C4-2B (cell line): ENCODE data around the gene C9orf43.

ENCODE experiments used
- ZFX ChIP-seq: fragments of 450-650 bp; IDR thresholded peaks from 2 replicates; pipeline ENCODE4 v1.6.1; 2017
- TF ChIP-seq, protein P1 (sequence below): fragments of 450-650 bp; conservative IDR thresholded peaks from 2 replicates; pipeline ENCODE4 v1.5.1; 2017; ENCODE audit warnings: mild to moderate bottlenecking

DNA sequence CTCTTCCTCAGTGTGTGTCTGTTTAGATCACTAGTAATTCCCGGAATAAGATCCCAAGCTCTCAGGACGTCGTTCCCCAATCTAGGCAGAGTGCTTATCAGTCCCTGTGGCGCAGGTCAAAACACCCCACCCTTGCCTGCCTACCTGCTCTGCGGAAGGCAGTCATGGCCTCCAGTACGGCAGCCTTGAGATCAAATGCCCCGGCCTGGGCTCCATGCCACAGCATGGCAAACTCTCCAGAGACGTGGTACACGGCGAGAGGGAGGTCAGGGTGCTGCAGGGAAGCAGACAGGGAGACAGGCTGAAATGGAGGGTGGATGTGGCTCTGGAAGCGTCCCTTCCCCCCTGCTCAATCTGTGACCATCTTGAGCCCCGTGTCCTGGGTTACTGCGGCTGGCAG lies 21.7 kb upstream of the C9orf43 start:
- TF ChIP-seq, protein P1, sequence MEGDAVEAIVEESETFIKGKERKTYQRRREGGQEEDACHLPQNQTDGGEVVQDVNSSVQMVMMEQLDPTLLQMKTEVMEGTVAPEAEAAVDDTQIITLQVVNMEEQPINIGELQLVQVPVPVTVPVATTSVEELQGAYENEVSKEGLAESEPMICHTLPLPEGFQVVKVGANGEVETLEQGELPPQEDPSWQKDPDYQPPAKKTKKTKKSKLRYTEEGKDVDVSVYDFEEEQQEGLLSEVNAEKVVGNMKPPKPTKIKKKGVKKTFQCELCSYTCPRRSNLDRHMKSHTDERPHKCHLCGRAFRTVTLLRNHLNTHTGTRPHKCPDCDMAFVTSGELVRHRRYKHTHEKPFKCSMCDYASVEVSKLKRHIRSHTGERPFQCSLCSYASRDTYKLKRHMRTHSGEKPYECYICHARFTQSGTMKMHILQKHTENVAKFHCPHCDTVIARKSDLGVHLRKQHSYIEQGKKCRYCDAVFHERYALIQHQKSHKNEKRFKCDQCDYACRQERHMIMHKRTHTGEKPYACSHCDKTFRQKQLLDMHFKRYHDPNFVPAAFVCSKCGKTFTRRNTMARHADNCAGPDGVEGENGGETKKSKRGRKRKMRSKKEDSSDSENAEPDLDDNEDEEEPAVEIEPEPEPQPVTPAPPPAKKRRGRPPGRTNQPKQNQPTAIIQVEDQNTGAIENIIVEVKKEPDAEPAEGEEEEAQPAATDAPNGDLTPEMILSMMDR: no peak
- no peak for TF ChIP-seq ZFX
